Activated B cell treated with CpG ODN at 0.5 μM for 24 hours (primary cell): ENCODE results near the gene LIAS. TPM values are rescaled to one million over a fixed set of nuclear protein-coding genes. Genes with fewer than 3 reads are reported as not detected.

Experiments used
- ATAC-seq: fragments of 200-7000 bp; cut with Tn5 transposase; one replicate; pipeline ENCODE4 v1.10.0; 2021; ENCODE audit warnings: low read depth, mild to moderate bottlenecking, moderate library complexity
- CTCF ChIA-PET: fragments of 350-600 bp; sonication (Branson Sonifier 250); formaldehyde crosslinking; loops from one replicate; lab custom pipeline; 2021; ENCODE audit warnings: antibody characterized with exemption; lab: Charles Lee
- POLR2A ChIA-PET: fragments of 350-600 bp; sonication (Branson Sonifier 250); formaldehyde crosslinking; loops from one replicate; lab custom pipeline; 2021; ENCODE audit warnings: antibody characterized with exemption; lab: Charles Lee
- DNase-seq: peaks from one replicate; pipeline ENCODE4 v3.0.0; 2022
- H3K27ac Mint-ChIP-seq: one replicate; pipeline ENCODE4 v1.8.0; 2020; ENCODE audit warnings: mixed read lengths
- H3K27me3 Mint-ChIP-seq: one replicate; pipeline ENCODE4 v1.8.0; 2021; ENCODE audit warnings: mixed read lengths
- H3K36me3 Mint-ChIP-seq: one replicate; pipeline ENCODE4 v1.8.0; 2021; ENCODE audit warnings: low read depth, mixed read lengths
- H3K4me1 Mint-ChIP-seq: one replicate; pipeline ENCODE4 v1.8.0; 2021; ENCODE audit warnings: mixed read lengths
- H3K4me3 Mint-ChIP-seq: one replicate; pipeline ENCODE4 v1.8.0; 2020; ENCODE audit warnings: mild to moderate bottlenecking, mixed read lengths
- H3K9me3 Mint-ChIP-seq: one replicate; pipeline ENCODE4 v1.8.0; 2020; ENCODE audit warnings: mixed read lengths
- CTCF ChIP-seq: fragments of 200-600 bp; IDR thresholded peaks from one replicate; pipeline ENCODE4 v1.8.0; 2022; ENCODE audit warnings: antibody characterized with exemption, mild to moderate bottlenecking
- intact Hi-C: fragments of 100-400 bp; cut with micrococcal nuclease; formaldehyde crosslinking; loops from one replicate; pipeline ENCODE4 v1.15.1; 2024
- total RNA-seq: library from RNA; stranded (reverse); gene quantifications from 2 replicates; pipeline ENCODE4 v1.2.3, GENCODE V29; 2022

Gene LIAS
- total RNA-seq, 1 donor from 2014 or later = 20.5 TPM

- CTCF ChIA-PET = no interaction called here
- H3K36me3 Mint-ChIP-seq = peaks cover 34% of the 10 kb centered on the region
- intact Hi-C loops = no loop called here
- no peak for TF ChIP-seq CTCF
- no peak overlapping the region for H3K4me3 Mint-ChIP-seq
- POLR2A ChIA-PET = interaction anchor here (2.2 kb wide), 1 partner anchor 14 kb away, joined by 7 read pairs; the partner anchor contains the start of genes LIAS and RPL9
- H3K4me1 Mint-ChIP-seq = peaks cover 8% of the 10 kb centered on the region
- H3K27ac Mint-ChIP-seq = no peak overlapping the region
- DNase-seq = no peak
- H3K9me3 Mint-ChIP-seq = no peaks in the 10 kb centered on the region
- no peak for ATAC-seq
- no peaks in the 10 kb centered on the region for H3K27me3 Mint-ChIP-seq
Measured at GRCh38 chr4:39472396-39472795, 13.5 kb downstream of the LIAS start.

GRCh38 chr4:39476187-39476895, 17.5 kb downstream of the LIAS start:
- H3K27me3 Mint-ChIP-seq = no peaks in the 10 kb centered on the region
- no peaks in the 10 kb centered on the region for H3K4me1 Mint-ChIP-seq
- H3K36me3 Mint-ChIP-seq = peaks cover 24% of the 10 kb centered on the region
- H3K4me3 Mint-ChIP-seq = no peak overlapping the region
- CTCF ChIA-PET = no interaction called here
- DNase-seq = no peak
- intact Hi-C loops = no loop called here
- no peaks in the 10 kb centered on the region for H3K9me3 Mint-ChIP-seq
- no peak for TF ChIP-seq CTCF
- ATAC-seq = no peak
- H3K27ac Mint-ChIP-seq = no peak overlapping the region
- POLR2A ChIA-PET = interaction anchor here (0.6 kb wide), 1 partner anchor 19 kb away, joined by 9 read pairs; no protein-coding TSS in a partner anchor

GRCh38 chr4:39480251-39480650, 21.4 kb downstream of the LIAS start:
- Mint-ChIP-seq H3K27me3 (no peaks in the 10 kb centered on the region), H3K9me3 (peaks cover 5% of the 10 kb centered on the region), H3K36me3 (peaks cover 11% of the 10 kb centered on the region), H3K4me3 (no peak overlapping the region), H3K4me1 (no peaks in the 10 kb centered on the region), H3K27ac (no peak overlapping the region)
- no peak for ATAC-seq
- intact Hi-C loops = no loop called here
- ChIA-PET CTCF (no interaction called here), POLR2A (no interaction called here)
- no peak for DNase-seq
- no peak for TF ChIP-seq CTCF

- CTCF ChIA-PET = no interaction called here
- Mint-ChIP-seq H3K36me3 (peaks cover 10% of the 10 kb centered on the region), H3K27ac (no peak overlapping the region), H3K27me3 (no peaks in the 10 kb centered on the region), H3K4me3 (no peak overlapping the region), H3K4me1 (no peaks in the 10 kb centered on the region), H3K9me3 (peaks cover 5% of the 10 kb centered on the region)
- DNase-seq (no peak), ATAC-seq (no peak)
- POLR2A ChIA-PET = no interaction called here
- intact Hi-C loops = no loop called here
- TF ChIP-seq CTCF = no peak
Measured at GRCh38 chr4:39480902-39481695, 22.2 kb downstream of the LIAS start.
